HL-60 (cell line): ENCODE results near the gene LRBA.

Source experiments
- GABPA ChIP-seq: IDR thresholded peaks from 2 replicates; pipeline ENCODE4 v1.6.1; 2012; ENCODE audit warnings: low read depth
- TF ChIP-seq, protein P1 (sequence below): IDR thresholded peaks from one replicate; pipeline ENCODE4 v1.5.1; 2011; ENCODE audit warnings: low read length, control low read depth, inconsistent platforms; ENCODE audit not compliant: insufficient read depth

DNA sequence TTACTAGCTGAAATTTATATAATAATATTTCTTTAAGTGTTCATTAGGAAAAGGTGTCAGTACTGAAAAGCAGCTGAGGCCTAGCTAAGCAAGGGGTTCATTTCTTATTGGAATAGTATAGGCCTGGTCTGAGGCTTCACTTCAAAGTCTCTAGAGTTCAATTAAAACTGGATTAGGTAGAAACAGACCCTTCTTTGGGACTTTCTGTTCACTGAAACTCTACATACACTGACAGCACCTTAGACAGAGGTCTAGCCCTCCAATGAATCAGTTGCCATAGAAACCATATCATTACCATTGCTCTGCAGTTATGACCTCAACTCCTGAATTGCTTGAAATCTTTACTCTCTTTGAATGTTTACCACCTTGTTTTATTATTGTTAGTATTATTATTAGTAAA, 519.5 kb downstream of the LRBA start:
- TF ChIP-seq, protein P1, sequence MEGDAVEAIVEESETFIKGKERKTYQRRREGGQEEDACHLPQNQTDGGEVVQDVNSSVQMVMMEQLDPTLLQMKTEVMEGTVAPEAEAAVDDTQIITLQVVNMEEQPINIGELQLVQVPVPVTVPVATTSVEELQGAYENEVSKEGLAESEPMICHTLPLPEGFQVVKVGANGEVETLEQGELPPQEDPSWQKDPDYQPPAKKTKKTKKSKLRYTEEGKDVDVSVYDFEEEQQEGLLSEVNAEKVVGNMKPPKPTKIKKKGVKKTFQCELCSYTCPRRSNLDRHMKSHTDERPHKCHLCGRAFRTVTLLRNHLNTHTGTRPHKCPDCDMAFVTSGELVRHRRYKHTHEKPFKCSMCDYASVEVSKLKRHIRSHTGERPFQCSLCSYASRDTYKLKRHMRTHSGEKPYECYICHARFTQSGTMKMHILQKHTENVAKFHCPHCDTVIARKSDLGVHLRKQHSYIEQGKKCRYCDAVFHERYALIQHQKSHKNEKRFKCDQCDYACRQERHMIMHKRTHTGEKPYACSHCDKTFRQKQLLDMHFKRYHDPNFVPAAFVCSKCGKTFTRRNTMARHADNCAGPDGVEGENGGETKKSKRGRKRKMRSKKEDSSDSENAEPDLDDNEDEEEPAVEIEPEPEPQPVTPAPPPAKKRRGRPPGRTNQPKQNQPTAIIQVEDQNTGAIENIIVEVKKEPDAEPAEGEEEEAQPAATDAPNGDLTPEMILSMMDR: no peak
- no peak for TF ChIP-seq GABPA
